RCC 7860 (cell line): ENCODE data around the gene MCCC1.
"Not testable (repeated sequence)": the region's sequence is repeated elsewhere in the genome, so short reads cannot be mapped to it uniquely, and the experiment has no call there.

Experiments
- DNase-seq: peaks from one replicate; pipeline ENCODE4 v3.0.0-alpha.2; 2015; ENCODE audit warnings: low spot score
- FAIRE-seq: peaks from 2 replicates; lab custom pipeline; 2012; peaks lifted over from hg19 to GRCh38; lab: Jason Lieb, UNC

Gene MCCC1

GRCh38 chr3:183106635-183107034 is 7.3 kb upstream of the MCCC1 start:
- FAIRE-seq (no peak), DNase-seq (no peak)

- not testable (repeated sequence) for FAIRE-seq, DNase-seq
Observed at GRCh38 chr3:183103950-183104349, 4.7 kb upstream of the MCCC1 start.

- not testable (repeated sequence) for DNase-seq, FAIRE-seq
Observed at GRCh38 chr3:183101040-183101439, 1.7 kb upstream of the MCCC1 start.

- no peak for FAIRE-seq
Observed at GRCh38 chr3:183100376-183100775, 1.1 kb upstream of the MCCC1 start.

GRCh38 chr3:183099838-183100204 is 525 bp upstream of the MCCC1 start:
- DNase-seq (no peak), FAIRE-seq (no peak)

More at GRCh38 chr3:183100376-183100775, 1.1 kb upstream of the MCCC1 start:
- DNase-seq = no peak

- no peak for FAIRE-seq
- no peak for DNase-seq
Observed at GRCh38 chr3:183098536-183099025, 715 bp downstream of the MCCC1 start.

GRCh38 chr3:183094711-183095110 is 4.6 kb downstream of the MCCC1 start:
- no peak for DNase-seq
- FAIRE-seq = no peak

GRCh38 chr3:183092256-183092655 is 7.0 kb downstream of the MCCC1 start:
- DNase-seq = no peak
- FAIRE-seq = no peak

GRCh38 chr3:183087184-183087583 is 12.1 kb downstream of the MCCC1 start:
- FAIRE-seq (no peak), DNase-seq (no peak)

- no peak for DNase-seq
- no peak for FAIRE-seq
Observed at GRCh38 chr3:183085634-183086390, 13.5 kb downstream of the MCCC1 start.

GRCh38 chr3:183082355-183082915 is 16.9 kb downstream of the MCCC1 start:
- FAIRE-seq (no peak), DNase-seq (no peak)

GRCh38 chr3:183081459-183082183 is 17.7 kb downstream of the MCCC1 start:
- FAIRE-seq = no peak
- no peak for DNase-seq

GRCh38 chr3:183080628-183081027 is 18.7 kb downstream of the MCCC1 start:
- FAIRE-seq (no peak), DNase-seq (no peak)

- no peak for DNase-seq
- no peak for FAIRE-seq
Observed at GRCh38 chr3:183074881-183075280, 24.4 kb downstream of the MCCC1 start.

- FAIRE-seq = no peak
- no peak for DNase-seq
Observed at GRCh38 chr3:183074261-183074660, 25.0 kb downstream of the MCCC1 start.

- FAIRE-seq (no peak), DNase-seq (no peak)
Observed at GRCh38 chr3:183073839-183074238, 25.5 kb downstream of the MCCC1 start.

- FAIRE-seq (no peak), DNase-seq (no peak)
Observed at GRCh38 chr3:183070892-183071291, 28.4 kb downstream of the MCCC1 start.

- DNase-seq (no peak), FAIRE-seq (no peak)
Observed at GRCh38 chr3:183069086-183069485, 30.2 kb downstream of the MCCC1 start.

GRCh38 chr3:183066891-183067290 is 32.4 kb downstream of the MCCC1 start:
- not testable (repeated sequence) for FAIRE-seq, DNase-seq

GRCh38 chr3:183064475-183064874 is 34.8 kb downstream of the MCCC1 start:
- no peak for FAIRE-seq
- DNase-seq = no peak

GRCh38 chr3:183061391-183062172 is 37.7 kb downstream of the MCCC1 start:
- DNase-seq (no peak), FAIRE-seq (no peak)
